ENCODE measurements around the gene DDX39B.

DNA sequence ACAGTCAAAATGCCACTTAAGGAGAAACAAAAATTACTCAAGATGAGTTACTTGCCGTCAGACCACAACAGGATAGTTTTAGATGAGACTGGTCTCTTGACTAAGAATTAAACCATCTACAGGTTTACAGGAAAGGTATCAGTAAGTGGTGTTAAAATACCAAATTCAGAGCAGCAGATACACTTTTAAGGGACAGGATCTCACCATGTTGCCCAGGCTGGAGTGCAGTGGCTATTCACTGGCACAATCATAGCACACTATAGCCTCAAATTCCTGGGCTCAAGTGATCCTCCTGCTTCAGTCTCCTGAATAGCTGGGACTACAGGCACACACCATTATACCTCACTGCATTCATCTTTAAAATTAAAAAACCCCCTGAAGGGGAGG, 8.4 kb downstream of the DDX39B start:
- TF ChIP-seq, protein P1, sequence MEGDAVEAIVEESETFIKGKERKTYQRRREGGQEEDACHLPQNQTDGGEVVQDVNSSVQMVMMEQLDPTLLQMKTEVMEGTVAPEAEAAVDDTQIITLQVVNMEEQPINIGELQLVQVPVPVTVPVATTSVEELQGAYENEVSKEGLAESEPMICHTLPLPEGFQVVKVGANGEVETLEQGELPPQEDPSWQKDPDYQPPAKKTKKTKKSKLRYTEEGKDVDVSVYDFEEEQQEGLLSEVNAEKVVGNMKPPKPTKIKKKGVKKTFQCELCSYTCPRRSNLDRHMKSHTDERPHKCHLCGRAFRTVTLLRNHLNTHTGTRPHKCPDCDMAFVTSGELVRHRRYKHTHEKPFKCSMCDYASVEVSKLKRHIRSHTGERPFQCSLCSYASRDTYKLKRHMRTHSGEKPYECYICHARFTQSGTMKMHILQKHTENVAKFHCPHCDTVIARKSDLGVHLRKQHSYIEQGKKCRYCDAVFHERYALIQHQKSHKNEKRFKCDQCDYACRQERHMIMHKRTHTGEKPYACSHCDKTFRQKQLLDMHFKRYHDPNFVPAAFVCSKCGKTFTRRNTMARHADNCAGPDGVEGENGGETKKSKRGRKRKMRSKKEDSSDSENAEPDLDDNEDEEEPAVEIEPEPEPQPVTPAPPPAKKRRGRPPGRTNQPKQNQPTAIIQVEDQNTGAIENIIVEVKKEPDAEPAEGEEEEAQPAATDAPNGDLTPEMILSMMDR (IDR thresholded peaks at IDR 0.05; ENCODE audit: insufficient read depth, low read depth, low read length), result no peak
- TF ChIP-seq EZH2 (IDR thresholded peaks at IDR 0.05; ENCODE audit: insufficient read depth, low read length), result no peak

All from astrocyte (in vitro differentiated cells and primary cell).